T1000 (cell line): ENCODE results near the gene PEPD.

Source experiments
- DNase-seq: peaks from one replicate; lab custom pipeline; 2025; ENCODE audit warnings: mixed read lengths; lab: John Stamatoyannopoulos, UW

The PEPD gene

GRCh38 chr19:33459222-33460090 is 62.1 kb downstream of the PEPD start:
- DNase-seq, result no peak

- DNase-seq, result no peak
Measured at GRCh38 chr19:33458807-33459206, 62.8 kb downstream of the PEPD start.

GRCh38 chr19:33458171-33458633 is 63.4 kb downstream of the PEPD start:
- DNase-seq, result no peak

GRCh38 chr19:33456845-33457220 is 64.8 kb downstream of the PEPD start:
- DNase-seq, result no peak

- no peak for DNase-seq
Measured at GRCh38 chr19:33456076-33456844, 65.3 kb downstream of the PEPD start.

GRCh38 chr19:33453265-33453664 is 68.3 kb downstream of the PEPD start:
- no peak for DNase-seq

- no peak for DNase-seq
Measured at GRCh38 chr19:33450689-33451088, 70.9 kb downstream of the PEPD start.

GRCh38 chr19:33449799-33450198 is 71.8 kb downstream of the PEPD start:
- DNase-seq, result no peak

- DNase-seq, result no peak
Measured at GRCh38 chr19:33448159-33448516, 73.5 kb downstream of the PEPD start.

GRCh38 chr19:33447336-33448158 is 74.0 kb downstream of the PEPD start:
- no peak for DNase-seq

GRCh38 chr19:33446330-33447293 is 75.0 kb downstream of the PEPD start:
- no peak for DNase-seq

- no peak for DNase-seq
Measured at GRCh38 chr19:33445442-33446329, 75.9 kb downstream of the PEPD start.

GRCh38 chr19:33444562-33445441 is 76.8 kb downstream of the PEPD start:
- DNase-seq, result no peak

- no peak for DNase-seq
Measured at GRCh38 chr19:33443638-33444561, 77.7 kb downstream of the PEPD start.

GRCh38 chr19:33442706-33443105 is 78.9 kb downstream of the PEPD start:
- DNase-seq, result no peak

- DNase-seq, result no peak
Measured at GRCh38 chr19:33441828-33442227, 79.8 kb downstream of the PEPD start.

- no peak for DNase-seq
Measured at GRCh38 chr19:33441277-33441699, 80.3 kb downstream of the PEPD start.

- DNase-seq, result no peak
Measured at GRCh38 chr19:33440682-33441081, 80.9 kb downstream of the PEPD start.
